GM18508 (cell line): ENCODE results near the gene ACKR2.

ENCODE experiments used
- ATAC-seq: cut with Tn5 transposase; IDR thresholded peaks from one replicate; pipeline ENCODE4 v1.9.1; 2021; ENCODE audit warnings: moderate number of reproducible peaks; ENCODE audit not compliant: insufficient read depth, unreplicated experiment

Gene ACKR2

DNA sequence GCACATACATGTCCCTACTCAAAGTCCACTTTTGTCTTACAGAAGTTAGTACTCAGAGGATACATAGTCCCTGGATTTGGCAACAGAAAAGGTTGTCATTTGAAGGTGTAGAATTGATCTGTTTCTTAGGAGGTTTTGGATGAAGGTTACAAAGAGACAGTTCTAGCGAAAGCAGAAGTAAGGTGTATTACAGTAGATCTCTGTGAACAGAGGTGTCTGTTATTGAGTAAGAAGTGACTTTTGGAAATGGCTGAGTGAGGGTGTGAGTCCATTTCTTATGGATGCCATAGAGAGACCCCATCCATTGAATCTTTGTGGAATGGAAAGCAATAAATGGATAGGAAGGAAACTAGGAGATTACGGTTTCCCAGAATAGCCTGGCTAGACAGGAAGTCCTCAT, 102.3 kb downstream of the ACKR2 start:
- ATAC-seq = no peak

DNA sequence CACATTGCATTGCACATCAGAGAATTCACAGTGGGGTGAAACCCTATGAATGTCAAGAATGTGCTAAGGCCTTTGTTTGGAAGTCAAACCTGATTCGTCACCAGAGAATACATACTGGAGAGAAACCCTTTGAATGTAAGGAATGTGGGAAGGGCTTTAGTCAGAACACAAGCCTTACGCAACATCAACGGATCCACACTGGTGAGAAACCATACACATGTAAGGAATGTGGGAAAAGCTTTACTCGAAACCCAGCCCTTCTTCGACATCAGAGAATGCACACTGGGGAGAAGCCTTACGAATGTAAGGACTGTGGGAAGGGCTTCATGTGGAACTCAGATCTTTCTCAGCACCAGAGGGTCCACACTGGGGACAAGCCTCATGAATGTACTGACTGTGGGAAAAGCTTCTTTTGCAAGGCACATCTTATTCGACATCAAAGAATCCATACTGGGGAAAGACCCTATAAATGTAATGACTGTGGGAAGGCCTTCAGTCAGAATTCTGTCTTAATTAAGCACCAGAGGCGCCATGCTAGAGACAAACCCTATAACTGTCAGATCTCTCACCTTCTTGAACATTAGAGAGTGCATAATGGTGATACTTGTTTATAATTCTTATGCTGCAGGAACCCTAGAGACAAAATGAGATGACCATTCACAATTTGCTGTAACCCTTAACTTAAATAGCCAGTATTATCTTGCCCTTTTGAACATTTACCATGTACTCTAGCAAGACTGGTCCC, 105.7 kb downstream of the ACKR2 start:
- no peak for ATAC-seq
